ENCODE measurements around the gene SNX13.

Gene SNX13

GRCh38 chr7:17940302-17940883 is at the start of gene SNX13:
Gene SNX13 (minus strand): TSS chr7:17940494. CDS start chr7:17940295, 199 bp downstream.
- DNase-seq (ENCODE audit: low read depth): peak; percentile 92

- DNase-seq (ENCODE audit: low read depth): no peak
Measured at GRCh38 chr7:17989546-17989945, 49.3 kb upstream of the SNX13 start.

- no peak for DNase-seq (ENCODE audit: low read depth)
Measured at GRCh38 chr7:17988858-17989257, 48.6 kb upstream of the SNX13 start.

- DNase-seq (ENCODE audit: low read depth): no peak
Measured at GRCh38 chr7:17988141-17988540, 47.8 kb upstream of the SNX13 start.

GRCh38 chr7:17986851-17987250 is 46.6 kb upstream of the SNX13 start:
- DNase-seq (ENCODE audit: low read depth): peak; percentile 76

- peak; percentile 18 for DNase-seq (ENCODE audit: low read depth)
Measured at GRCh38 chr7:17985473-17986239, 45.4 kb upstream of the SNX13 start.

- DNase-seq (ENCODE audit: low read depth): no peak
Measured at GRCh38 chr7:17984288-17984687, 44.0 kb upstream of the SNX13 start.

GRCh38 chr7:17983221-17984062 is 43.1 kb upstream of the SNX13 start:
- no peak for DNase-seq (ENCODE audit: low read depth)

- DNase-seq (ENCODE audit: low read depth): no peak
Measured at GRCh38 chr7:17976952-17977351, 36.7 kb upstream of the SNX13 start.

GRCh38 chr7:17971411-17971810 is 31.1 kb upstream of the SNX13 start:
- peak; percentile 17 for DNase-seq (ENCODE audit: low read depth)

GRCh38 chr7:17968791-17969715 is 28.8 kb upstream of the SNX13 start:
- DNase-seq (ENCODE audit: low read depth): no peak

GRCh38 chr7:17966706-17967105 is 26.4 kb upstream of the SNX13 start:
- no peak for DNase-seq (ENCODE audit: low read depth)

GRCh38 chr7:17965603-17966002 is 25.3 kb upstream of the SNX13 start:
- DNase-seq (ENCODE audit: low read depth): peak; percentile 4

- DNase-seq (ENCODE audit: low read depth): peak; percentile 84
Measured at GRCh38 chr7:17963281-17963680, 23.0 kb upstream of the SNX13 start.

- no peak for DNase-seq (ENCODE audit: low read depth)
Measured at GRCh38 chr7:17962652-17963051, 22.4 kb upstream of the SNX13 start.

- DNase-seq (ENCODE audit: low read depth): no peak
Measured at GRCh38 chr7:17957871-17958270, 17.6 kb upstream of the SNX13 start.

GRCh38 chr7:17952387-17952786 is 12.1 kb upstream of the SNX13 start:
- no peak for DNase-seq (ENCODE audit: low read depth)

- DNase-seq (ENCODE audit: low read depth): no peak
Measured at GRCh38 chr7:17951742-17952254, 11.5 kb upstream of the SNX13 start.

GRCh38 chr7:17948526-17949238 is 8.4 kb upstream of the SNX13 start:
- DNase-seq (ENCODE audit: low read depth): peak; percentile 80

- DNase-seq (ENCODE audit: low read depth): no peak
Measured at GRCh38 chr7:17947620-17948019, 7.3 kb upstream of the SNX13 start.

- no peak for DNase-seq (ENCODE audit: low read depth)
Measured at GRCh38 chr7:17946591-17946990, 6.3 kb upstream of the SNX13 start.

Data from fibroblast of gingiva (primary cell).